GM18951 (cell line): ENCODE data around the gene ZNF564.

Source experiments
- POLR2A ChIP-seq: IDR thresholded peaks from 4 replicates; pipeline ENCODE4 v1.6.1; 2011; ENCODE audit warnings: mild to moderate bottlenecking; ENCODE audit not compliant: insufficient read length, insufficient read depth; ENCODE audit errors: extremely low read depth
- in situ Hi-C: fragments of 300-500 bp; cut with MboI; formaldehyde crosslinking; loops from one replicate; pipeline ENCODE4 v1.12.0; 2022; ENCODE audit warnings: low sequenced_read_pairs, mixed read lengths, inconsistent platforms; ENCODE audit not compliant: unreplicated experiment

ZNF564 gene

GRCh38 chr19:12551060-12551832 lies at the start of gene ZNF564:
Gene ZNF564, minus strand, starts transcription at chr19:12551482. Its CDS starts 150 bp downstream, at chr19:12551332.
- TF ChIP-seq POLR2A: peak; percentile 95
- in situ Hi-C loops: no loop called here

GRCh38 chr19:12597594-12597993 lies 46.3 kb upstream of the ZNF564 start:
- TF ChIP-seq POLR2A: no peak
- in situ Hi-C loops: no loop called here

DNA sequence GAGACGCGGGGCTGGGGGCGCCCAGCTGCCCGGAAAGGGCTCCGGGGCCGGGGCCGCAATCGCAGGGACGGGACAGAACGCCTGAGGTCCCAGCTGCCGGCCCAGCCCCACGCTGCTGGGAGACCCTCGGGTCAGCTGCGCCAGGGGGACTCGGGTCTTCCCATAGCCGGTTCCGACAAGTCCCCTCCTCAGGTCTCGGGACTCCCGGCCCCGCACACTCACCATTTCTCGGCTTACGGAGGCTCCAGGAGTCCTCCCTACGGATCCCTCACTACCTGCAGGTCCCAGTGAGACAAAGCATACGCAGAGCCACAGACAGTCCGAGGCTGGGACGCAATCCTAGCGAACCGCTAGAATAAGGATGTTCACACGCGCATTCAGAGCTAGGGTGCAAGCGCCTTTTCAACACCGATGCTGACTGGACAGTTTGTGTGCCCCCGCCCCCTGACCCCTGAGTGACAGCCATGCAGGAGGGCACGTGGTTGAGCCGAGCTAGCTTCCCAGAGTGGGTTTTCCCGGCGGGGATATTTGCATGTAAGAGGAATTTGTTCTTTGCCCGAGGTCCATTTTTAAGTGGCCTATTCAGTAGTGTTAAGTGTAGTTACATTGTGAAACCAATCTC lies 45.8 kb upstream of the ZNF564 start:
- no peak for TF ChIP-seq POLR2A
- in situ Hi-C loops: no loop called here

DNA sequence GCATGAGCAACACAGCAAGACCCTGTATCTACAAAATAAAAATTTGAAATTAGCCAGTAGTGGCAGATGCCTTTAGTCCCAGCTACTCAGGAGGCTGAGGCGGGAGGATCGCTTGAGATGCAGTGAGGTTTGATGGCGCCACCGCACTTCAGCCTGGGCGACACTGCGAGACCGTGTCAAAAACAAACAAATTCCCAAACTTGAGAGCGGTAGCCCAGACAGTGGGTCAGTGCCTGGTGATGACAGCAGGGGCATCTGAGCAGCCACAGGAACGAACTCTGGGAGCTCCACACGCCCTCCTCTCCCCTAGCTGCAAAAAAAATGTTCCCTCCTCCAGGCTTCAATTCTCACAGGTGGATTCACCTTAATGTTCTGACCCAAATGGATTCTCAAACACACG lies 45.2 kb upstream of the ZNF564 start:
- no peak for TF ChIP-seq POLR2A
- in situ Hi-C loops: no loop called here

DNA sequence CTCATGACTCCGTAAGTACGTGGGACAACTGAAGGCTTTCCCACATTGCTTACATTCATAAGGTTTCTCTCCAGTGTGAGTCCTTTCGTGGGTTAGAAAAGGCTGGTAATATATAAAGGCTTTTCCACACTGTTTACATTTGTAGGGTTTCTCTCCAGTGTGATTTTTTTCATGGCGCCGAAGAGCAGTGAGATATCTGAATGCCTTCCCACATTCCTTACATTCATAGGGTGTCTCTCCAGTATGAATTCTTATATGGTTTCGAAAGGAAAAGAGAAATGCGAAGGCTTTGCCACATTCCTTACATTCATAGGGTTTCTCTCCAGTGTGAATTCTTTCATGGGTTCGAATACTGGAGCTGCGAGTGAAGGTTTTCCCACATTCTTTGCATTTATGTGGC lies 29.8 kb upstream of the ZNF564 start:
- in situ Hi-C loops: no loop called here
- TF ChIP-seq POLR2A: no peak

DNA sequence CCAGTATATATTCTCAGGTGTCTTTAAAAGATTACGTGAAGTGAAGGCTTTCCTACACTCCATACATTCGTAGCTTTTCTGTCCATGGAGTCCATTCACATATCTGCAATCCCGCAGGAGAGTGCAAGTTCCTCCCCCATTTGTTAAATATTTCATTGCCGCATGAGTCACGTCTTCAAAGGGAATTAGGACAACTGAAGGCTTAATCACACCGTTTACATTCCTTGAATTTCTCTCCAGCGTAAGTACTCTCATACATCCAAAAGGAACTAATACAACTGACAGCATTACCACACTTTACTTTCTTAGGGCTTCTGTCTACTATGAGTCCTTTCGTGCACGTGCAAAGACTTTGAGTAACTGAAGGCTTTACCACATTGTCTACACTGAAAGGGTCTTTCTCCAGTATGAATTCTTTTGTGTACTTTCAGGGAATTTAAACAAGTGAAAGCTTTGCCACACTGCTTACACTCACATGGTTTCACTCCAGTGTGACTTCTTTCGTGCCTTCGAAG lies 29.0 kb upstream of the ZNF564 start:
- in situ Hi-C loops: no loop called here
- no peak for TF ChIP-seq POLR2A

DNA sequence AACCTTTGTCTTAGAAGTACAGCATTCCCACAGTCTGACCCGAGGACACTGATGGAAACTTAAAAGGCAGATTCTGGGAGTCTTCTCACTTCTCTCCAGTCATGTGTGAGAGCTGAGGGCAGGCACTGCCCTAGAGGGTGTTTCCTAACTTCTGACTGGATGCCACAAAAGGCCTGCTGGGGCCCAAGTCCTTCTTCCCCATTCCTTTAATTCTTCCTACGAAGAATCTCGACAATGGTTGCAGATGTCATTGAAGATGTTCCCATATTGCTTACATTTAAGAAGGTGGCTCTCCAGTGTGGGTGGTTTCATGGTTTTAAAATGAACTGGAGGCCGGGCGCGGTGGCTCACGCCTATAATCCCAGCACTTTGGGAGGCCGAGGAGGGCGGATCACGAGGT lies 27.4 kb upstream of the ZNF564 start:
- in situ Hi-C loops: no loop called here
- no peak for TF ChIP-seq POLR2A

DNA sequence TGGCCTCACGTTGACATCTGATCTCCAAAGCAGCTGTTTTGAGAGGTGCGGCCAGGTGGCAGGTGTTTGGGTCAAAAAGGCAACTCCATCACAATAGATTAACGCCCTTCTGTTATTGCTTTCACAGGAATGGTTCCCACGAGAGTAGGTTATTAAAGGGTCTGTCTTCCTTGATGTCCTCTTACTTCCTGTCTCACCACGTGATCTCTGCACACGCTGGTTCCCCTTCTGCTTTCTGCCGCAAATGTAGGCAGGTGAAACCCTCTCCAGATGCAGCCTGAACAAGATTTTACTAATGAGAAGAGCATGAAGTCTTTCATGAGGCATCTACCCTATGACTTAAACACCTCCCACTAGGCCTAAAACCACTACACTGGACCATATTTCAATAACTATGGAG lies 22.8 kb upstream of the ZNF564 start:
- in situ Hi-C loops: loop anchor here (5.0 kb wide), 1 partner anchor 183 kb away; no protein-coding TSS in a partner anchor
- TF ChIP-seq POLR2A: no peak

- in situ Hi-C loops: loop anchor here (5.0 kb wide), 1 partner anchor 104 kb away; no protein-coding TSS in a partner anchor
- no peak for TF ChIP-seq POLR2A
Observed at GRCh38 chr19:12567951-12568350, 16.7 kb upstream of the ZNF564 start.

GRCh38 chr19:12566380-12566779 lies 15.1 kb upstream of the ZNF564 start:
- in situ Hi-C loops: loop anchor here (5.0 kb wide), 1 partner anchor 106 kb away; no protein-coding TSS in a partner anchor

GRCh38 chr19:12564016-12564664 lies 12.9 kb upstream of the ZNF564 start:
- TF ChIP-seq POLR2A: no peak
- in situ Hi-C loops: no loop called here

GRCh38 chr19:12555456-12555930 lies 4.2 kb upstream of the ZNF564 start:
- in situ Hi-C loops: no loop called here
- no peak for TF ChIP-seq POLR2A

GRCh38 chr19:12546903-12547302 lies 4.4 kb downstream of the ZNF564 start:
- TF ChIP-seq POLR2A: no peak
- in situ Hi-C loops: no loop called here
